ENCODE measurements around the gene TM9SF2.
"Not testable (repeated sequence)": the region's sequence is repeated elsewhere in the genome, so short reads cannot be mapped to it uniquely, and the experiment has no call there.

TM9SF2 gene

GRCh38 chr13:99476648-99477047 lies 24.6 kb upstream of the TM9SF2 start:
- TF ChIP-seq, protein P1, sequence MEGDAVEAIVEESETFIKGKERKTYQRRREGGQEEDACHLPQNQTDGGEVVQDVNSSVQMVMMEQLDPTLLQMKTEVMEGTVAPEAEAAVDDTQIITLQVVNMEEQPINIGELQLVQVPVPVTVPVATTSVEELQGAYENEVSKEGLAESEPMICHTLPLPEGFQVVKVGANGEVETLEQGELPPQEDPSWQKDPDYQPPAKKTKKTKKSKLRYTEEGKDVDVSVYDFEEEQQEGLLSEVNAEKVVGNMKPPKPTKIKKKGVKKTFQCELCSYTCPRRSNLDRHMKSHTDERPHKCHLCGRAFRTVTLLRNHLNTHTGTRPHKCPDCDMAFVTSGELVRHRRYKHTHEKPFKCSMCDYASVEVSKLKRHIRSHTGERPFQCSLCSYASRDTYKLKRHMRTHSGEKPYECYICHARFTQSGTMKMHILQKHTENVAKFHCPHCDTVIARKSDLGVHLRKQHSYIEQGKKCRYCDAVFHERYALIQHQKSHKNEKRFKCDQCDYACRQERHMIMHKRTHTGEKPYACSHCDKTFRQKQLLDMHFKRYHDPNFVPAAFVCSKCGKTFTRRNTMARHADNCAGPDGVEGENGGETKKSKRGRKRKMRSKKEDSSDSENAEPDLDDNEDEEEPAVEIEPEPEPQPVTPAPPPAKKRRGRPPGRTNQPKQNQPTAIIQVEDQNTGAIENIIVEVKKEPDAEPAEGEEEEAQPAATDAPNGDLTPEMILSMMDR (IDR thresholded peaks at IDR 0.05; ENCODE audit: control insufficient read depth, extremely low read depth, insufficient read depth): no peak
- DNase-seq (ENCODE audit: low read depth): no peak
- no peak overlapping the region for H3K4me3 ChIP-seq (ENCODE audit: low read depth, low read length)

DNA sequence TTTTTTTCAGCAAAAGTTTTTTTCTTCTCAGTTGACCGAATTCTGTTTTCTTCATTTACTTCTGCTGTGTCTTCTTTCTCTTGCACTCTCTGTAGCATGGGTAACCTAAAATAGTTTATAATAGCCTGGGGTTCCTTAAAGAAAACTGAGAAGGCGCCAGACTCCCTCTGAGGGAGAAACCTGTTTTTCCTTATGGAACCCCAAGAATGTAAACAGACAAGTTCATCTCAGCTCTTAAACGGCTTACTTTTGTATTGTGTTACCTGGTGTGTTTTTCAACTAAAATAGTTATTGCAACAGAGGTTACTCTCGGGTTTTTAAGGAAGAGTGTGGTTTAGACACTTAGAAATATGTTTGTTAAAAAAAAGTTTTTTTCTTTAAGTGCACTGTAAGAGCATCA lies 23.8 kb upstream of the TM9SF2 start:
- DNase-seq (ENCODE audit: low read depth): no peak
- TF ChIP-seq, protein P1 (IDR thresholded peaks at IDR 0.05; ENCODE audit: control insufficient read depth, extremely low read depth, insufficient read depth): no peak
- no peak overlapping the region for H3K4me3 ChIP-seq (ENCODE audit: low read depth, low read length)

- TF ChIP-seq, protein P1 (IDR thresholded peaks at IDR 0.05; ENCODE audit: control insufficient read depth, extremely low read depth, insufficient read depth): no peak
- H3K4me3 ChIP-seq (ENCODE audit: low read depth, low read length): no peak overlapping the region
- DNase-seq (ENCODE audit: low read depth): no peak
These were observed 19.9 kb upstream of the TM9SF2 start for GRCh38 chr13:99481366-99481765.

GRCh38 chr13:99484473-99484872 lies 16.8 kb upstream of the TM9SF2 start:
- H3K4me3 ChIP-seq (ENCODE audit: low read depth, low read length): no peak overlapping the region
- DNase-seq (ENCODE audit: low read depth): no peak
- TF ChIP-seq, protein P1 (IDR thresholded peaks at IDR 0.05; ENCODE audit: control insufficient read depth, extremely low read depth, insufficient read depth): no peak

DNA sequence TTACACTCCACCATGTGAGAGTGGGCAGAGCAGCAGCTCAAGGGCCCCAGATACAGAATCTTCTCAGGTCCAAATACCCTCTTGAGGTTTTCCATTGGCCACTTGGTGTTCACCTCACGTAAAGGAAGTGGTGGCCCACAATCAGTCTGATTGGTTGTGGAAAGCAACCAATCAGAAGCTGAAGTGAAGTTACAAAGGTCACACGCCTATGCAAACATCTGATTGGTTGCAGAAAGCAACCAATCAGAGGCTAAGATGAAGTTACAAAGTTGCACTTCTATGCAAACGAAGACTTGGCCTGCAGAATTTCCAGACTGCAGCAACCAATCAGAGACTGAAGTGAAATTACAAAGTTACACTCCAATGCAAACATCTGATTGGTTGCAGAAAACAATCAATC lies 14.3 kb upstream of the TM9SF2 start:
- TF ChIP-seq, protein P1 (IDR thresholded peaks at IDR 0.05; ENCODE audit: control insufficient read depth, extremely low read depth, insufficient read depth): no peak
- H3K4me3 ChIP-seq (ENCODE audit: low read depth, low read length): no peak overlapping the region
- DNase-seq (ENCODE audit: low read depth): no peak

- TF ChIP-seq, protein P1 (IDR thresholded peaks at IDR 0.05; ENCODE audit: control insufficient read depth, extremely low read depth, insufficient read depth): no peak
- no peak for DNase-seq (ENCODE audit: low read depth)
- no peak overlapping the region for H3K4me3 ChIP-seq (ENCODE audit: low read depth, low read length)
These were observed 12.2 kb upstream of the TM9SF2 start for GRCh38 chr13:99489028-99489427.

- H3K4me3 ChIP-seq (ENCODE audit: low read depth, low read length); DNase-seq (ENCODE audit: low read depth): not testable (repeated sequence)
These were observed 9.5 kb upstream of the TM9SF2 start for GRCh38 chr13:99491750-99492149.
